Measurements from ENCODE around the gene NOL4.
"Not testable (repeated sequence)": the region's sequence is repeated elsewhere in the genome, so short reads cannot be mapped to it uniquely, and the experiment has no call there.

Gene NOL4, protein sequence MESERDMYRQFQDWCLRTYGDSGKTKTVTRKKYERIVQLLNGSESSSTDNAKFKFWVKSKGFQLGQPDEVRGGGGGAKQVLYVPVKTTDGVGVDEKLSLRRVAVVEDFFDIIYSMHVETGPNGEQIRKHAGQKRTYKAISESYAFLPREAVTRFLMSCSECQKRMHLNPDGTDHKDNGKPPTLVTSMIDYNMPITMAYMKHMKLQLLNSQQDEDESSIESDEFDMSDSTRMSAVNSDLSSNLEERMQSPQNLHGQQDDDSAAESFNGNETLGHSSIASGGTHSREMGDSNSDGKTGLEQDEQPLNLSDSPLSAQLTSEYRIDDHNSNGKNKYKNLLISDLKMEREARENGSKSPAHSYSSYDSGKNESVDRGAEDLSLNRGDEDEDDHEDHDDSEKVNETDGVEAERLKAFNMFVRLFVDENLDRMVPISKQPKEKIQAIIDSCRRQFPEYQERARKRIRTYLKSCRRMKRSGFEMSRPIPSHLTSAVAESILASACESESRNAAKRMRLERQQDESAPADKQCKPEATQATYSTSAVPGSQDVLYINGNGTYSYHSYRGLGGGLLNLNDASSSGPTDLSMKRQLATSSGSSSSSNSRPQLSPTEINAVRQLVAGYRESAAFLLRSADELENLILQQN

DNA sequence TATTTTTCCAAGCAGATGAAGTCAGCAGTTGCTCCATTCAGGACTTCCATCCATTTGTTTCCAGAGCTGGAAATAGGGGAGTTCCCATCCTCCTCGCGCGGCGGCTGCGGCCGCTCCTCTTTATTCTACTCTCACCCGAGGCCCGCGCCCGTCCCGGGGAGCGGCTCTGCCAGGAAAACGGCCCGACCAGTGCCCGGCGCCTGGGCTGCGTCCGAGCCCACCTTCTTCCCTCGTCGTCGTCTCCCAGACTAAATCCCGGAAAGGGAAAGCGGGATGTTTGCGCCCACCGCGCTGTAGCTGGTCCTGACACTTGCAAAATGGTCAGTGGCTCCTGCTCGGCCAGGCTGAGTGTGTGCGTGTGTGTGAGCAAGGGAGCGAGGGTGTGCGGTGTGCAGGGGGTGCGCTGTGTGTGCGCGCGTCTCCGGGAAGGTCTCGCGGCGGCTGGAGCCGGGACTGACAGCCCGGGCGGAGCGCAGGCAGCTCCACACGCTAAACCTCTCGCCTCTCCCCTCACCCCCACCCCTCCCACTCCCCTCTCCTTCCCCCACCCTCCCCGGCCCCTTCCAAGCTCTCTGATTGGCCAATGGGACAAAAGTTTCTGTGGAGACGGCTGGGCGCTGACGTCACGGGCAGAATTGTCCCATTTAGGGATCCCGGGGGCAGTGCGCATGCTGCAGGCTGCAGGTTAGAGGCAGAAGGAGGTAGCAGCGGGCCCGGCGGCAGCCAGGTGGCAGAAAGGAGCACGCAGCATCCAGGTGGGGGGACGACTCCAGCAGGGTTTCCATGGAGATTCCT lies at the start of gene NOL4:
Gene NOL4, minus strand, starts transcription at position 491 of the 795 bp plus-strand sequence. CDS start 1,660 bp downstream, outside the sequence.
- DNase-seq, result no peak

DNA sequence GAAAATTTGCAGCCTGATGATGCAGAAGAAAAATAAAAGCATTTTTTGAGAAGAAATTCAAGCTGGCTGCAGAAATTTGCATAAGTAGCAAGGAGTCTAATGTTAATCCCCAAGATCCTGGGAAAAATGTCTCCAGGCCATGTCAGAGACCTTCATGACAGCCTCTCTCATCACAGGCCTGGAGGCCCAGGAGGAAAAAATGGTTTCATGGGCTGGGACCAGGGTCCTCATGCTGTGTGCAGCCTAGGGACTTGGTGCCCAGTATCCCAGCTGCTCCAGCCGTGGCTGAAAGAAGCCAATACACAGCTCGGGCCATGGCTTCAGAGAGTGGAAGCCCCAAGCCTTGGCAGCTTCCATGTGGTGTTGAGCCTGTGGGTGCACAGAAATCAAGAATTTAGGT lies 41.3 kb upstream of the NOL4 start:
- DNase-seq, result not testable (repeated sequence)

DNA sequence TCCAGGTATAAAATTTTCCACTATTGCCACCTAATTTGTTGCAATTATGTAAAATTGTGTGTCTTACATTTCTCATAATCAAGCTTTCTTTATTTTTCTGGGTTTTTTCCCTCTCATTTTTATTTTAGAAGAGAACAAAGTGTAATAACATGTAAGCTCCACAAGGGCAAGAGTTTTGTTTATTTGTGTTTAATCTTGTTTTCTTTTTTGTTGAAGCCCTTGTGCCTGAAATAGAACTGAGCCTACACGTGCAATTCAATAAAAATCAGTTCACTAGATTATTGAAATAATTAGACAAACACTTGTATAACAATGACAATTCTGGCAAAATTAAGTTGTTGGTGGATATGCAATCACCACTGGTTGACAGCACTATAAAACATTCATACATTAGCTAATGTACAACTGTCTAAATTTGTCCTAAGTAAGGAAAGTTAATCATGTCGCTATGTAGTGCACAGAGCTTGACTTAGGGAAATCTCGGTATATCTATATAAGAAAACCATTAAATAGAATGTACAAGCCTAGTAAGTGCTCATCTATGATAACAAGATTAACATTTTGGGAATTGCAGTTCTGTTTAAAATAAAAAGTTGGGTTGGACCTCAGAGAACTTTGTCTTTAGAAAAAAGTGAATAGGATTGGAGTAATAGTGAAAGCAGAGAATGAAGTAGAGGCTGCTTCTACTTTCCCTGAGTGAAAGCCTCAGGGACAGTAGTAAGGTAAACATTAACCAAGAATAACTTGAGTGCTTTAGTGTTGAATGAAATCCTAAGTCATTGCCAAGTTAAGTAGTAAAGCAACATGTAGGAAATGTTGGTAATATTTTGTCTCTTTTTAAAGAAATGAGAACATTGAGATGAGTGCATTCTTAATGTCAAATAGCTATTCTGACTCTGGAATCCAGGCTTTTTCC lies 37.4 kb upstream of the NOL4 start:
- no peak for DNase-seq

DNA sequence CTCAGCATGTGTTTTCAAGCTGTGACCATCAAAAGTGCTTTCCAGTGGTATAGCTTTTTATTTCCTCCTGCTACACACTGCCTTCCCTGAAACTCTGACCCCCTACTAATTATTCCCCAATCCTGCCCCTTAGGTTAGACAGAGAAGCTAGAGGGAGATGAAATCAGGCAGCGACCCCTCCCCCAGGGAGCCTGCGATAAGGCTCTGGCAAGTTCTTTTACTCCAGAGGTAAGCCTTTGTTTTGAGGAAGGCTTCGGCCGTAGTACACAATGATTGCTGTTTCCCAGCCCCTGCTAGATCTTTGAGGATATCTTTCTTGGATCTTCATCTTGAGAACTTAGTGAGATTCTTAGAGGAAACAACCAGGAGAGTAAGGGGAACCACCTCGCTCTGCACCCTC lies 33.5 kb upstream of the NOL4 start:
- no peak for DNase-seq

DNA sequence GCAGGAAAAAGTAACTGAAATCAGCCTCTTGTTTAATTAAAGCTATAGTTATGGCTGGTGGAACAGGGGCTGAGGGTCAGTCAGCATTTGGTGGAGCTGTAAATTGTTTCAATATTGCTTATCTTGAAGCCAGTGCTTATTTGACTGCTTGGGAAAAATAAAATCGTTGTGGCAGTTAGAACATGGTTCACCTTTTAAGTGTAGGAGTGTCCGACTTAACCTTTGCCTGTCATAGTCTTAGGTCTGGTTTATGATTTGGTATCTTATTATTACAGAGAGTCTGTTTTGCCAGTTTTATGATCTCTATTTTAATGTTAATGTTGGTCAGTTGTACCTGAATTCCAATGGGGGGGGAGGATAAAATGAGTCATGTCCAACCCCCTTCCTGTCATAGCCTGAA lies 27.2 kb upstream of the NOL4 start:
- DNase-seq, result no peak

DNA sequence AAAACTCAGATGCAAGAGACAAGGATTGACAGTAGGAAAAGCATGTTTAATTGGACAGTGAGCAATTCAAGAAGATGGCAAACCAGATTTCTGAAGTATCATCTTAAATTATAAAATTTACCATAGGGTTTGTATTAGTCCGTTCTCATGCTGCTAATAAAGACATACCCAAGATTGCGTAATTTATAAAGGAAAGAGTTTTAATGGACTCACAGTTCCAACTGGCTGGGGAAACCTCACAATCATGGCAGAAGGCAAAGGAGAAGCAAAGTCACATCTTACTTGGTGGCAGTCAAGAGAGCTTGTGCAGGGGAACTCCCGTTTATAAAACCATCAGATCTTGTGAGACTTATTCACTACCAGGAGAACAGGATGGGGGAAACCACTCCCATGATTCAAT lies 24.0 kb upstream of the NOL4 start:
- DNase-seq, result no peak

DNA sequence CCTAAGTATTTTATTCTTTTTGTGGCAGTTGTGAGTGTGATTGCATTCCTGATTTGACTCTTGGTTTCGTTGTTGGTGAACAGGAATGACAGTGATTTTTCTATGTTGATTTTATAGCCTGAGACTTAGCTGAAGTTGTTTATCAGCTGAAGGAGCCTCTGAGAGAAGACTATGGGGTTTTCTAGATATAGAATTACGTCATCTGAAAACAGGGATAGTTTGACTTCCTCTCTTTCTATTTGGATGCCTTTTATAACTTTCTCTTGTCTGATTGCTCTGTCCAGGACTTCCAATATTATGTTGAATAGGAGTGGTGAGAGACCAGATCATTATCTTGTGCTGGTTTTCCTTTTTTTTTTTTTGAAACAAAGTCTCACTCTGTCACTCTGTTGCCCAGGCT lies 18.0 kb upstream of the NOL4 start:
- no peak for DNase-seq

DNA sequence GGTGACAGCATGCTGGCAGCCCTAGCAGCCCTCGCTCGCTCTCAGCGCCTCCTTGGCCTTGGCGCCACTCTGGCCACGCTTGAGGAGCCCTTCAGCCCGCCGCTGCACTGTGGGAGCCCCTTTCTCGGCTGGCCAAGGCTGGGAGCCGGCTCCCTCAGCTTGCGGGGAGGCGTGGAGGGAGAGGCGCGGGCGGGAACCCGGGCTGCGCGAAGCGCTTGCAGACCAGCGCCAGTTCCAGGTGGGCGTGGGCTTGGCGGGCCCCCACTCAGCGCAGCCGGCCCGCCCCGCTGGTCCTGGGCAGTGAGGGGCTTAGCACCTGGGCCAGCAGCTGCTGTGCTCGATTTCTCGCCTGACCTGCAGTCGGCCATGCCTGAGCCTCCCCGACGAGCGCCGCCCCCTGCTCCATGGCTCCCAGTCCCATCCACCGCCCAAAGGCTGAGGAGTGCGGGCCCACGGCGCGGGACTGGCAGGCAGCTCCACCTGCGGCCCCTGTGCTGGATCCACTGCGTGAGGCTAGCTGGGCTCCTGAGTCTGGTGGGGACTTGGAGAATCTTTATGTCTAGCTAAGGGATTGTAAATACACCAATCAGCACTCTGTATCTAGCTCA lies 9.2 kb upstream of the NOL4 start:
- not testable (repeated sequence) for DNase-seq

DNA sequence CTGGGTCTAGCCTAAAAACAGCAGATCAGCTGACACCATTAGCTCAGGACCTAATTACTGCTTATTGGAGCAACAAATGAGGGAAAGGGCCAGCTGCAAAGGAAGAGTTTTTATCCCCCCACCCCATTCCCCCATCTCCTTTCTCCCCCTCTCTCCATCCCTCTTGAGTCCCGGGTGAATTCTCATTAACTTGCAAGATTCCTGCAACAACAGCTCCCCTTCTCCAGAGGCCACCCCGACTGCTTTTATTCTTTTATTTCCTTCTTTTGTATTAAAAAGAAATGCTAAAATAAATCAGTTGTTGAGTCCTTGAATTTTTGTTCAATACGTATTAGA lies 473 bp upstream of the NOL4 start:
- DNase-seq, result no peak

DNA sequence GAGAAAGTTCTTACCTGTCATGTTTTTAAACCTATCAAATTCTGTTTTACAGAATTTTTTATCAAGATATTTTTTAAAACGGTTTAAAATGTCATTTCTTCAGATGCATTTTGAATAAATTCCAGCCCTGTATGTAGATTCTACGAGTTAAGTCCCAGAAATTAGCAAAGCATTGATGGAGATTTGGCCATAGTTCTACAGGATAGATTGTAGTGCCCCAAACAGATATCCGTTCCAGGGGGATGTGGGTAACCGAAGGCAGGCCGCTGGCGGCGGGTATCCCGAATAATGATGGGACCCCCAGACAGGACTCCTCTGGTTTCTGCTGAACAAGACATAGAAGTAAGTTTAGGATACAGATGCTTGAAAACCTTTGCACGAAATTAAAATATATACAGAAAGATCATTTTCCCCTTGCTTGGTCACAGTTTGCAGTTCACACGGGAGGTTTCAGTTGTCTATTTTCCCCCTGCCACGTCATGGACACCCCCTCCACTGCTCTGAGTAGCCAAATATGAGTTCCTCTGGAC lies 755 bp downstream of the NOL4 start:
- DNase-seq, result no peak

DNA sequence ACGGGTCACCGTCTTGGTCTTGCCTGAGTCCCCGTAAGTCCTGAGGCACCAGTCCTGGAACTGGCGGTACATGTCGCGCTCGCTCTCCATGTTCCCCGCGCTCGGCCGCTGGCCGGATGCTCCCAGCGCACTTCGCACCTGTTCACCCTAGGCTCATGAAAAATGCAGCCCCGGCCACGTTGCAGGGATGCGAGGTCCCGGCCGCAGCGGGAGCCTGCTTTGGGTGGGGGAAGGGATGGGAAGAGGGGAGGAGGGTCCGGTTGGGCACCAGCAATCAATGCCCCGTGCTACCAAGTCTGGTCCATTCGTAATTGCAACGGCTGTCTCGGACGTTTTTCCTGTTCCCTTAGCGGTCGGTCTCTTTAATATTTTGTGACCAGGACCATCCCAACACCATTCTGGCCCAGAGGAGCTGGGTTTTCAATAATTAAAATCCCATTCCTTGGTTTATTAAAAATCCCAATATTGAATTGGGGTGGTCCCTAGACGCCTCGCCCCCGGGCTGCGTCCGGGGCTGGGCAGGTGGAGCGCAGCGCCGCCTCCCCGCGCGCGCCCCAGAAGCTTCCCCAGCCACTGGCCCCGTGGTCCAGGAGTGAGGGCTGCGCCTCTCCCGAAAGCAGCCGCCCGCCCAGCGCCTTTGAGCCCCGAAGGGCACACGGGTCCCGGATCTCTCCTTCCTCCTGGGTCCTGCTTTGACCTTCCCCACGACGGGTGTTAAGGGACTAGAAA lies 1.4 kb downstream of the NOL4 start:
- no peak for DNase-seq

DNA sequence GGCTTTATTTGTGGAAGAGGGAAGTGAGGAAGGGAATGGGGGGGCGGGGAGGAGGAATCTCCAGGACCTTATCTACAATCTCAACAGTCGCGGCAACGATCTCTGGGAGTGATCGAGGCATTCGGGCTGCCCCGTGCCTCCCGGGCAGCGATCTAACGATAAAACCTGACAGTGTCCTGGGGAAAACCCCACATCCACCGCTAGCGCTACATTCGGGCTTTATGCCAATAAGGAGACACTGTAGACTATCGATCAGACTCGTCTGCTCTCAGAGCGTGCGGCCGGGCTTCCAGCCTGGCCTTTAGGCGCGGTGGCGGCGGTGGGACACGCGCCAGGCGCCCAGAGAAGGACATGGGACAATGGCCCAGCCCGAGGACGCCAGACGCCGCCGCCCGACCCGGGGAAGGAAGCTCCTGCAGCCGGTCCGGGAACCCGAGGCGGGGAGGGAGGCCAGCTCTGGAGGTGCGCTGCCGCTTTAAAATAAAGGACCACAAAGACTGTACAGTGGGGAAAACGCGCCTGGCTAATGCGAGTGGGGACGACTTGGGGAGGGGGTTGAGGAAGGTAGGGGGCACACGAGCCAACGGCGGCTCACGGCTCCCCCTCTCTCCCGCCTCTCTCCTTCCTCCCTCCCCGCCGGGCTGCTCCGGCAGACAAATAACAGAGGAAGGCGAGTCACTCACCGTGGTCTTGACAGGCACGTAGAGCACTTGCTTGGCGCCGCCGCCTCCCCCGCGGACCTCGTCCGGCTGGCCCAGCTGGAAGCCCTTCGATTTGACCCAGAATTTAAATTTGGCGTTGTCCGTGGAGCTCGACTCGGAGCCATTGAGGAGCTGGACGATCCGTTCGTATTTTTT lies 2.2 kb downstream of the NOL4 start:
- DNase-seq, result no peak

DNA sequence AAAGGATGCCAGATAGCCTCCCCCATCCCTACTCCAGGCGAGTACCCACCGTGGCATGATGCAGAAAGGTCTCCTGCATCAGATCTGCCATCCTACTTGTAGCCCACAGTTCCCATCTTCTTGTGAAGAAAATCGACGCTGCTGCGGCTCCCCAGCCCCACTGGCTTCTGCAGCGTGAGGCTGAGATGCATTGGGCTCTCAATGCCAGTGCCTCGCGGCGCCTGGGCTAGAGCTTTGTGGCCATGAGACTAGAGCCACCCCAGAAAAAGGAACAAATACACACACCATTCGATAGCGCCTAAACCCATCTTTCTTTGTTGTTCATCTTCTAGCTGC lies 2.8 kb downstream of the NOL4 start:
- DNase-seq, result no peak

DNA sequence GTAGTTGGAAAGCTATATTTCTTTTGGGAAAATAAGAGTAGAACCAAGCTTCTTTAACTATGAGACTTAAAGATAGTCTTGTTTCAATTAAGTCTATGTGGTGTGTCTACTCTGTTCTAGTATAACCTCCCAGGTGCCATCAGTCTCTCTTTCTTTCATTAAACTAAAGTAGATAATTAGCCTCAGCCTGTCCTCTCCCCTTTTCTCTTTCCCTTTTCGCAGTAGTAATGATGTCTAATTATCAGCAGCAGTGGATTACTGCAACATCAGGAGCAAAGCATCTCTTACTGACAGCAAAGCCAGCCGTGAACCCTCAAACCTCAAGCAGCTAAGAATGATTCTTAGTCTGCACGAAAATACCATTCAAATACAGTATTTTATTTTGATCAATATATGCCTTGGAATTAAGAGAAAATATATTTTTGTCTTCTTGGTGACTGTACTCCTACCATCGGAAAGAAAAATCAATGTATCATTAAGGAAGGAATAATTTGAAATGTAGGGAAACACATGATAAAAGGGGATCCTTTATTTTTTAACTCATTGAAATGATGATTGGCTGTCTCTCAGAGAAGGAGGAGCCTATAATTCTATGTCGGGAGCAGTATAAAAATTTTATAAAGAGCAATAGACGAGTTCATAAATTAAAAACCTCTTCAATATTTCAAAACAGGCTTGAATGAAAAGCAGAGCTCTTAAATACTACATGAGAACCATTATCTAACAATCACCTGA lies 4.5 kb downstream of the NOL4 start:
- no peak for DNase-seq

DNA sequence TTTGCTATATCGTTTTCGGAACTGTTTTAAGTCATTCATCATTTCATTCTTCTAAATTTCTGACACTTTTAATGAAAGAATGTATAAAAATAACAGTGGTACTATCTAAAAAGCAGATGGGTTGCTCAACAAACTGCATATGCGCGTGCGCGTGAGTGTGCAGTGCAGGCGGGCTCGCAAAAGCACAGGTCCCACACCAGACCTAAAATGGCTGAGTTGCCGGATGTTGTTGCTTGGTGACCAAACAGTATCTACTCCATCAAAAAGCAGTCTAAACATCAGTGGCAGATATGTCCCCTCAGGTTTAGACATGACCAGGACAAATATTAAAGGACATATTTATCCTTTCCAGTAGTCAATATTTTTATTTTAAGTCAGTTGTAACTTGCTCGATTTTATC lies 5.1 kb downstream of the NOL4 start:
- no peak for DNase-seq

DNA sequence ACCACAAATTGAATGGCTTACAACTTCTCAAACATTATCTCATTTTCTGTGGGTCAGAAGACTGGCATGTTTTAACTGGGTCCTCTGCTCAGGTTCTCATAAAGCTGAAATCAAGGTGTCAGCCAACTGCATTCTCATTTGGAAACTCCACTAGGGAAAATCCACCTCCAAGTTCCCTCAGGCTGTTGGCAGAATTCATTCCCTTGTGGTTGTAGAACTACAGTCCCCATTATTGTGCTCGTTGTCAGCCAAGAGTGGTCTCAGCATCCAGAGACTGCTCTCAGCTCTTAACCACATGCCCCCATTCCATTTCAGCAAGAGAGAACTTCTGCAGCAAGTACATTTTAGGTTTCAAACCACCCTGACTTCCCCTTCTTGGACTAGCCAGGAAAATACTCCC lies 12.2 kb downstream of the NOL4 start:
- DNase-seq, result no peak

DNA sequence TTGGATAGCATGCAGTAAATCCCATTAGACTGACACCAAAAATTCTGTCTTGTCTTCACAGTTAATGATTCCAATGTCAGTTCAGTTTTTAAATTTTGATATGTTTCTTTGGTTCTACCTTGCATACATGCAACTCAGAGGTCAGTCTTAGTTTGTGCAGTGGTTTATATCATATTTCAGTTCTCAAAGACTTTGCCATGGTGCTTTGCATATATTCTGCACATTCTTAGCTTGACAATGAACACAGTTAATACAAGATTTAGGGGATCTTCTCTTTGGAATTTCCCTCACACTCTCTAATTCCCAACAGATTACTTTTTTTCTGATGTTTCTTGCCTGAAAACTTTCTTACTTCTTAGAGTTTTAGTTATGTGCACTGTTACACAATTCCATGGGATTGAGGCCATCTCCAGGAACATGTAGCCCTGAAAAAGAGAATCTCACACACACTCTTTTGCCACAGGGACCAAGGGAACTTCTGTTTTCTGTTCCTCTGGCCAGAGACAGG lies 17.3 kb downstream of the NOL4 start:
- no peak for DNase-seq

DNA sequence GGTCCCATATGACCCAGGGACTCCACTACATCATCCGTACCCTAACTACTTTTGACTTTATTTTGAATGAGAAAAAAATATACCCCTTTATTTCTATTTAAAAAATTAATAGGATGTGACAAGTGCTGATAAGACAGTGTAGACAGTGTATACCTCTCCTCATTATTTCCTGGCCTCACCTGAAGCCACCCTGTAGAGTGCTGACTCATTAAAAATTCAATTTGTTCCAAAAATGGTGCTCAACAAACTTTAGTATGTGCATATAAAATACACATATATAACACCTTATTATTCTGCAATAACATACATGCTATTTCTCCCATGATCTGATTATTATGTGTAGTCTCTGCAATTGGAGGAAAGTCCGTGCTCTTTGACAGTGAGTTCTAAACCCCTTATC lies 20.8 kb downstream of the NOL4 start:
- DNase-seq, result no peak

DNA sequence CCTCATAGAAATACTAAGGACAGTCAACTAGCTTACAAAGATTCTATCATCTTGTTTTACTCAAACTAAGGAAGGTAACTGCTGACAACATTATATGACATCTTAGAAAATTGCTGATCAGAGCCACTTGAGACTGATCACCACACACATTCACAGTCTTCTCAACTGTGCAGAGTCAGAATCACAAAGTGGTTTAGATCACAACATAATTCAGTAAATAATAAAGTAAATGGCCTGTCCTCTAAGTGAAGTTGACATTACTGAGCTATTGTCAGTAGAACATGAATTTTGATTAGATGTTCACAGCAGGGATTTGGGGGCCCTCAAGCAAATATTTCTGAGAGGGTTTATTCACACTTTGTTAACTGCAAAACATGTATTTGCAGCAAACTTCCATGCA lies 28.5 kb downstream of the NOL4 start:
- DNase-seq, result no peak

DNA sequence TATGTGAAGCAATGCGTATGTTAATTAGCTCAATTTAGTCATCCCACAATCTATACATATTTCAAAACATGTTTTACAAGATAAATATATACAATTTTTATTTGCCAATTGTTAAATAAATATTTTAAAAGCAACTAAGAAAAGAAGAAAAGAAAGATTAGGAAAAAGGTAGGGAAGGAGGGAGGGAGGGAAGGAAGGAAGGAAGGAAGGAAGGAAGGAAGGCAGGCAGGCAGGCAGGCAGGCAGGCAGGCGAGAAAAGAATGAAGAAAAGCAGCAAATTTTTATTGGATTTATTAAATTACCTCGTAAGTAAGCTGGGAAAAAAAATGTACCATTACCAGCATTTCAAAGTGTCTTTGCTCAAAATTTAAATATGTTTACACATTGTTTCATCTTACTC lies 30.5 kb downstream of the NOL4 start:
- DNase-seq, result no peak

Data from activated T-cell treated with anti-CD3 and anti-CD28 coated beads for 4 hours (primary cell).